ENCODE results near the gene C7orf57.

Gene C7orf57

GRCh38 chr7:48041653-48041970 is 6.3 kb downstream of the C7orf57 start:
- no peak overlapping the region for H3K4me2 ChIP-seq
- H3K9ac ChIP-seq, result no peak overlapping the region

DNA sequence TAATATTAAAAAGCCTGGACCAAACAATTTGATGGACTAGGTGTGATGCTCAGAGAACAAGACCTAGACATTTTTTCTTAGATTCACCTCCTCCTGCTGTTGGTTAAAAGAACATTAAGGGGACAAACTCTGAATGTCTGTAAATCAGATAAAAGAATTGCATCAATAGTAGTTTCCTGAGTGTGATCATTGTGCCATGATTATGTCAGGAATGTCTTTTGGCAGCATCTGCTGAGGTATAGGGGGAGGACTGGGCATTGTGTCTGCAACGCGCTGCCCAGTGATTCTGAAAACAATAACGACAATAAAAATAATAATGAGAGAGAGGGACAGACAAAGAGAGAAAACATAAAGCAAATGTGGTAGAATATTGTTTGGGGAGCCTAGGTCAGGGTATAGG is 6.9 kb downstream of the C7orf57 start:
- no peaks in the 10 kb centered on the region for H3K27me3 ChIP-seq (ENCODE audit: insufficient read depth, low read depth)
- H3K4me3 ChIP-seq (IDR thresholded peaks at IDR 0.05; ENCODE audit: insufficient read depth, low read depth, low read length), result no peak overlapping the region
- TF ChIP-seq CTCF (conservative IDR thresholded peaks at IDR 0.05; ENCODE audit: low read depth, low read length), result no peak
- H2AFZ ChIP-seq (ENCODE audit: low read depth), result no peak overlapping the region
- no peaks in the 10 kb centered on the region for H3K36me3 ChIP-seq (ENCODE audit: insufficient read depth)
- H3K27ac ChIP-seq, result no peak overlapping the region
- no peaks in the 10 kb centered on the region for H3K79me2 ChIP-seq (ENCODE audit: insufficient read depth, low read depth)
- H3K4me1 ChIP-seq (ENCODE audit: low read depth, poor library complexity, severe bottlenecking), result no peaks in the 10 kb centered on the region
- H3K4me2 ChIP-seq, result no peak overlapping the region
- no peak overlapping the region for H3K9ac ChIP-seq
- no peaks in the 10 kb centered on the region for H4K20me1 ChIP-seq (ENCODE audit: insufficient read depth)

More at GRCh38 chr7:48041653-48041970, 6.3 kb downstream of the C7orf57 start:
- Histone ChIP-seq H3K4me1 (ENCODE audit: low read depth, poor library complexity, severe bottlenecking) (no peaks in the 10 kb centered on the region), H3K36me3 (ENCODE audit: insufficient read depth) (no peaks in the 10 kb centered on the region), H3K79me2 (ENCODE audit: insufficient read depth, low read depth) (no peaks in the 10 kb centered on the region), H3K4me3 (IDR thresholded peaks at IDR 0.05; ENCODE audit: insufficient read depth, low read depth, low read length) (no peak overlapping the region), H2AFZ (ENCODE audit: low read depth) (no peak overlapping the region), H3K27ac (no peak overlapping the region), H4K20me1 (ENCODE audit: insufficient read depth) (no peaks in the 10 kb centered on the region), H3K27me3 (ENCODE audit: insufficient read depth, low read depth) (no peaks in the 10 kb centered on the region)
- TF ChIP-seq CTCF (conservative IDR thresholded peaks at IDR 0.05; ENCODE audit: low read depth, low read length), result no peak

DNA sequence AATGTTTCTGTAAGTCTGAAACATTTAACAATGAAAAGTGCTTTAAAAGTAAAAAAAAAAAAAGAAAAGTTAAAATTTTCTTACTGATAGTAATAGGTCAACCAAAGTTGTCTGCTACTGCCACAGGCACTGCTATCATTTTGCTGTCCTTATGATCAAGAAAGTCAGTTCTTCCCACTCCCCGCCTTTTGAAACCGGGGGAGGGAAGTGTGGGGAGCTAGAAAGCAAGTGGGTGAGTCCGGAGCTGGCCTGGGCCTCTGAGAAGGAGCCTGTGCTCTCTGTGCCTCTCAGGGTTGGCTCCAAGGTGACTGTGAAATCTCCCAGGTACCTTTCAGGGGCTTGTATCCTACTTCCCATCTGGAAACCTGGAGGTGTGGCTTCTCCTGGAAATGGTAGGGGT is 7.3 kb downstream of the C7orf57 start:
- Histone ChIP-seq H3K9ac (no peak overlapping the region), H3K27me3 (ENCODE audit: insufficient read depth, low read depth) (no peaks in the 10 kb centered on the region)

DNA sequence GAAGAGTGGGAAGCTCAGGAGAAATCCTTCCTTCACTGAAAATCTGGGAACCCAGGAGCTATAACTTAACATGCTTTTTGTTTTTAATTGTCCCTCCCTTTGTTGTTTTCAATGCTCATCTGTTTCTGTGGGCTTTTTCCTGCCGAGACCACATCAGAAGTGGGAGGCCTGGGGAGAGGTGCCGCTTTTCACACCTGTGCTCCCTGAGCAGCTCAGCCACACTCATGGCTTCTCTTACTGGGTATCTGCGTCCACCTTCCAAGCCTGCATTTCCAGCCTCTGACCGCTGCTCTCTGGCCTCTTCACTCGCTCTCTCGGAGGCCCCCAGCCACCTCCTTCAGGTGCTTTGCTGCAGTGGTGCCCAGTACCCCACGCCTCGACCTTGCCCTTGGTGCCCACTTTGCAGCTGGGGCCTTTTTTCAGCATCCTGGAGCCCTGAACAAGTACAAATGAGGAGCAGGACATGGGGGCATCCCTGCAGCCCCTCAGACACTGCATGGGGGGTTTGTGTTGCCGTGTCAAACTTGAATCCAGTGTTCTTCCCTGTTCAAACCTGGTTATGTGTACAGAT is 9.9 kb downstream of the C7orf57 start:
- Histone ChIP-seq H3K9ac (no peak overlapping the region), H3K36me3 (ENCODE audit: insufficient read depth) (no peaks in the 10 kb centered on the region), H3K4me3 (IDR thresholded peaks at IDR 0.05; ENCODE audit: insufficient read depth, low read depth, low read length) (no peak overlapping the region), H3K27ac (no peak overlapping the region), H4K20me1 (ENCODE audit: insufficient read depth) (no peaks in the 10 kb centered on the region), H3K79me2 (ENCODE audit: insufficient read depth, low read depth) (no peaks in the 10 kb centered on the region), H2AFZ (ENCODE audit: low read depth) (no peak overlapping the region), H3K4me2 (no peak overlapping the region), H3K4me1 (ENCODE audit: low read depth, poor library complexity, severe bottlenecking) (no peaks in the 10 kb centered on the region), H3K27me3 (ENCODE audit: insufficient read depth, low read depth) (no peaks in the 10 kb centered on the region)
- no peak for TF ChIP-seq CTCF (conservative IDR thresholded peaks at IDR 0.05; ENCODE audit: low read depth, low read length)

More for the DNA sequence above, 7.3 kb downstream of the C7orf57 start:
- H3K4me3 ChIP-seq (IDR thresholded peaks at IDR 0.05; ENCODE audit: insufficient read depth, low read depth, low read length), result no peak overlapping the region
- no peak overlapping the region for H2AFZ ChIP-seq (ENCODE audit: low read depth)
- TF ChIP-seq CTCF (conservative IDR thresholded peaks at IDR 0.05; ENCODE audit: low read depth, low read length), result no peak
- no peaks in the 10 kb centered on the region for H3K4me1 ChIP-seq (ENCODE audit: low read depth, poor library complexity, severe bottlenecking)
- no peaks in the 10 kb centered on the region for H3K36me3 ChIP-seq (ENCODE audit: insufficient read depth)
- H3K79me2 ChIP-seq (ENCODE audit: insufficient read depth, low read depth), result no peaks in the 10 kb centered on the region
- H4K20me1 ChIP-seq (ENCODE audit: insufficient read depth), result no peaks in the 10 kb centered on the region
- no peak overlapping the region for H3K4me2 ChIP-seq
- no peak overlapping the region for H3K27ac ChIP-seq
